K562 (cell line): ENCODE results near the gene DAPK2. TPM values are rescaled to one million over a fixed set of nuclear protein-coding genes. Genes with fewer than 3 reads are reported as not detected.

Experiments
- ATAC-seq: fragments of 200-7000 bp; cut with Tn5 transposase; 3 replicates; pipeline ENCODE4 v1.9.1; 2020; ENCODE audit warnings: moderate library complexity
- BruUV-seq: library from RNA; stranded (reverse); fragments of 400-500 nt; replicated peaks from 2 replicates; lab custom pipeline; 2021; lab: Mats Ljungman, UMichigan
- CTCF ChIA-PET: fragments of 300-600 bp; formaldehyde crosslinking; extraction: SDS; loops from one replicate; lab custom pipeline; 2021; ENCODE audit warnings: low intra/inter-chr PET ratio; lab: Yijun Ruan, JAX
- POLR2A ChIA-PET: fragments of 300-600, 350-650 bp; sonication (Branson Sonifier 250); formaldehyde crosslinking; extraction: SDS; loops from one replicate; lab custom pipeline; 2021; ENCODE audit warnings: antibody characterized with exemption, inconsistent platforms; lab: Yijun Ruan, JAX
- DNase-seq, 4 experiments: peaks; one replicate each; pipeline versions ENCODE4 v3.0.0 to v3.0.0-alpha.2; 2011 to 2018; ENCODE audit warnings: low spot score in 3 of 4, mixed read lengths in 3 of 4; ENCODE audit errors: extremely low read depth in 1 of 4
- FAIRE-seq: peaks from 2 replicates; lab custom pipeline; 2011; peaks lifted over from hg19 to GRCh38; lab: Jason Lieb, UNC
- H2AFZ ChIP-seq: 2 replicates; pipeline ENCODE4 v1.6.0; 2011; ENCODE audit warnings: low read depth, low read length, control low read depth, inconsistent platforms
- H3K27ac ChIP-seq: fragments of 200-600 bp; 3 replicates; pipeline ENCODE4 v1.8.0; 2011; ENCODE audit warnings: low read depth, mild to moderate bottlenecking, control low read depth, inconsistent platforms, low read length, moderate library complexity, mixed read lengths; ENCODE audit errors: extremely low read depth
- H3K27me3 ChIP-seq, 2 experiments: fragments of 300-600 bp in 1 of 2; 2 replicates in 1 of 2; 3 replicates in 1 of 2; pipeline versions ENCODE4 v1.6.0 to v1.8.0; 2011; ENCODE audit warnings: inconsistent platforms in 2 of 2, low read length in 2 of 2, mild to moderate bottlenecking in 1 of 2, mixed read lengths in 1 of 2, moderate library complexity in 1 of 2; ENCODE audit not compliant: control insufficient read depth in 2 of 2, insufficient read depth in 2 of 2
- H3K36me3 ChIP-seq: fragments of 300-600 bp; 3 replicates; pipeline ENCODE4 v1.8.0; 2011; ENCODE audit warnings: mild to moderate bottlenecking, low read length, inconsistent platforms; ENCODE audit not compliant: control insufficient read depth, insufficient read depth
- H3K4me1 ChIP-seq, 2 experiments: fragments of 200-600 bp in 1 of 2; replicated peaks in 1 of 2; 2 replicates in 1 of 2; 3 replicates in 1 of 2; pipeline versions ENCODE4 v1.5.1 to v1.8.0; 2011; ENCODE audit warnings: inconsistent platforms in 2 of 2, low read length in 2 of 2, mild to moderate bottlenecking in 1 of 2, mixed read lengths in 1 of 2, moderate library complexity in 1 of 2; ENCODE audit not compliant: control insufficient read depth in 2 of 2, insufficient read depth in 2 of 2
- H3K4me2 ChIP-seq: 2 replicates; pipeline ENCODE4 v1.6.1; 2011; ENCODE audit warnings: low read length, control low read depth, inconsistent platforms, mixed read lengths; ENCODE audit not compliant: insufficient read depth
- H3K4me3 ChIP-seq: fragments of 200-600 bp; sonication (generic), shearing (Covaris generic); 2 replicates; pipeline ENCODE4 v1.5.1; 2016; ENCODE audit warnings: control low read depth, inconsistent platforms
- H3K79me2 ChIP-seq: fragments of 200-600 bp; 3 replicates; pipeline ENCODE4 v1.8.0; 2011; ENCODE audit warnings: low read length, inconsistent platforms; ENCODE audit not compliant: control insufficient read depth, insufficient read depth
- H3K9ac ChIP-seq, 2 experiments: 2 replicates each; pipeline versions ENCODE4 v1.6.0 to v1.6.1; 2011; ENCODE audit warnings: low read depth in 2 of 2, low read length in 2 of 2, control low read depth in 1 of 2, inconsistent platforms in 1 of 2, mild to moderate bottlenecking in 1 of 2, mixed read lengths in 1 of 2; ENCODE audit not compliant: insufficient read depth in 1 of 2
- H3K9me1 ChIP-seq: one replicate; pipeline ENCODE4 v1.6.0; 2011; ENCODE audit warnings: inconsistent platforms, mild to moderate bottlenecking, low read length, moderate library complexity; ENCODE audit not compliant: control insufficient read depth, insufficient read depth
- H3K9me3 ChIP-seq: replicated peaks from 2 replicates; pipeline ENCODE4 v1.5.1; 2011; ENCODE audit warnings: low read depth, low read length, inconsistent platforms; ENCODE audit not compliant: control insufficient read depth, insufficient read depth
- H4K20me1 ChIP-seq: replicated peaks from 2 replicates; pipeline ENCODE4 v1.6.1; 2011; ENCODE audit warnings: low read length, inconsistent platforms, mixed read lengths; ENCODE audit not compliant: control insufficient read depth, insufficient read depth
- CREBBP ChIP-seq: IDR thresholded peaks from one replicate; pipeline ENCODE4 v1.6.1; 2012; ENCODE audit warnings: low read depth, mild to moderate bottlenecking, control low read depth, inconsistent platforms, low read length
- NR1H2 ChIP-seq: sonication (generic); formaldehyde crosslinking; IDR thresholded peaks from 2 replicates; pipeline ENCODE4 v1.4.0; 2020; ENCODE audit warnings: mild to moderate bottlenecking, missing genetic modification reagents
- ZNF124 ChIP-seq: sonication (generic); formaldehyde crosslinking; IDR thresholded peaks from 2 replicates; pipeline ENCODE4 v1.8.1; 2022; ENCODE audit warnings: missing genetic modification reagents
- ZNF197 ChIP-seq: fragments of 200-800 bp; sonication (Bioruptor generic); IDR thresholded peaks from 2 replicates; pipeline ENCODE4 v1.6.1; 2016; ENCODE audit warnings: low read depth, missing genetic modification characterization, missing compliant biosample characterization
- ZNF263 ChIP-seq: sonication (generic); formaldehyde crosslinking; IDR thresholded peaks from 2 replicates; pipeline ENCODE4 v1.8.0; 2022; ENCODE audit warnings: mild to moderate bottlenecking, missing genetic modification reagents, borderline replicate concordance
- ZNF583 ChIP-seq: fragments of 250-450 bp; sonication (Bioruptor Pico); IDR thresholded peaks from 2 replicates; pipeline ENCODE4 v1.4.0; 2020
- ZNF75A ChIP-seq: fragments of 450-650 bp; formaldehyde crosslinking; IDR thresholded peaks from 2 replicates; pipeline ENCODE4 v1.4.0; 2020; ENCODE audit warnings: mild to moderate bottlenecking
- WGBS: fragments of 100-300 bp; shearing (Covaris generic); methylation state at CpG from one replicate; pipeline ENCODE4 v1.1.6; 2016; ENCODE audit warnings: low coverage, mixed read lengths; ENCODE audit not compliant: insufficient coverage; ENCODE audit errors: missing lambda C conversion rate; 5-methylcytosine and 5-hydroxymethylcytosine counted together
- in situ Hi-C: fragments of 300-500 bp; cut with MboI; formaldehyde crosslinking; loops from 4 replicates; pipeline ENCODE4 v1.15.0; 2018; ENCODE audit warnings: inconsistent platforms, mixed read lengths
- intact Hi-C: fragments of 100-400 bp; cut with micrococcal nuclease; formaldehyde crosslinking; loops from 2 replicates; pipeline ENCODE4 v1.14.2; 2022
- polyA plus RNA-seq, 8 experiments: library from polyadenylated mRNA; depleted of rRNA in 4 of 8; stranded (reverse) in 5 of 8; unstranded in 3 of 8; fragments of >200 nt; fragmentation: Nextera tagmentation in 2 of 8; fragmentation: Illumina TruSeq in 1 of 8; extraction: Ambion mirVana in 2 of 8; extraction: Trizol in 1 of 8; gene quantifications; 2 replicates each; pipeline versions ENCODE4 v1.2.1 to v1.2.3, GENCODE V29; 2011 to 2014; ENCODE audit warnings: inconsistent platforms in 1 of 8, missing spikeins in 1 of 8
- total RNA-seq, 7 experiments: library from RNA; depleted of rRNA in 6 of 7; stranded (reverse); fragments of >200 nt in 6 of 7; fragmentation: Illumina TruSeq in 2 of 7; extraction: Trizol in 2 of 7; gene quantifications; 2 replicates each; pipeline versions ENCODE4 v1.2.1 to v1.2.3, GENCODE V29; 2011 to 2021; ENCODE audit warnings: low replicate concordance in 1 of 7
- TF ChIP-seq, protein P1 (sequence below): fragments of 250-450 bp; sonication (Bioruptor Pico); IDR thresholded peaks from 2 replicates; pipeline ENCODE4 v1.8.0; 2022; ENCODE audit warnings: inconsistent platforms, mild to moderate bottlenecking, moderate library complexity, borderline replicate concordance
- TF ChIP-seq, protein P2 (sequence below): IDR thresholded peaks from 2 replicates; pipeline ENCODE4 v1.6.1; 2012; ENCODE audit warnings: low read depth, low read length, improper control_type of control experiment, borderline replicate concordance
- TF ChIP-seq, protein P3 (sequence below): fragments of 450-650 bp; IDR thresholded peaks from 2 replicates; pipeline ENCODE4 v1.6.1; 2017; ENCODE audit warnings: antibody characterized with exemption, mild to moderate bottlenecking

DAPK2 gene
- total and polyA plus RNA-seq, 9 of the 15 experiments (the other 6 are each of a cell fraction or from before 2014, with no cell fraction given): 0.14 to 5.2 (median 2.2) TPM

DNA sequence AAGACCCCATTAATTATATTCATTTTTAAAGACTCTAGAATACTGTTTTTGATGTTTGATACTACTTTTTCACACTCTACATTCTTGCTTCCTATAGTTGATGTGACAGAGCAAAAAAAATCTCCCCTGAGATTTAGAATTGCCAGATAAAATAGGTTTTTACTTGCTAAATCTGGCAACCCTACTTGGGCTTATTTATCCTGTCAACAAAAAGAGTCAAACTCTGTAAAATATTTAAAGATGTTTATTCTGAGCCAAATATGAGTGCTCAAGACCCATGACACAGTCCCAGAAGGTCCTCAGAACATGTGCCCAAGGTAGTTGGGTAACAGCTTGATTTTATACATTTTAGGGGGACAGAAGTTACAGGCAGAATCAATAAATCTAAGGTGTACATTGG lies 72.3 kb downstream of the DAPK2 start (continued):
- TF ChIP-seq NR1H2 (CRISPR knock-in tag): no peak
- TF ChIP-seq, protein P1, sequence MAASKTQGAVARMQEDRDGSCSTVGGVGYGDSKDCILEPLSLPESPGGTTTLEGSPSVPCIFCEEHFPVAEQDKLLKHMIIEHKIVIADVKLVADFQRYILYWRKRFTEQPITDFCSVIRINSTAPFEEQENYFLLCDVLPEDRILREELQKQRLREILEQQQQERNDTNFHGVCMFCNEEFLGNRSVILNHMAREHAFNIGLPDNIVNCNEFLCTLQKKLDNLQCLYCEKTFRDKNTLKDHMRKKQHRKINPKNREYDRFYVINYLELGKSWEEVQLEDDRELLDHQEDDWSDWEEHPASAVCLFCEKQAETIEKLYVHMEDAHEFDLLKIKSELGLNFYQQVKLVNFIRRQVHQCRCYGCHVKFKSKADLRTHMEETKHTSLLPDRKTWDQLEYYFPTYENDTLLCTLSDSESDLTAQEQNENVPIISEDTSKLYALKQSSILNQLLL (CRISPR knock-in tag): no peak
- no peak for TF ChIP-seq ZNF583 (CRISPR knock-in tag)
- TF ChIP-seq ZNF263: no peak
- TF ChIP-seq ZNF197 (CRISPR knock-in tag): no peak
- TF ChIP-seq ZNF124: no peak
- TF ChIP-seq, all 486 proteins: peak for 0

DNA sequence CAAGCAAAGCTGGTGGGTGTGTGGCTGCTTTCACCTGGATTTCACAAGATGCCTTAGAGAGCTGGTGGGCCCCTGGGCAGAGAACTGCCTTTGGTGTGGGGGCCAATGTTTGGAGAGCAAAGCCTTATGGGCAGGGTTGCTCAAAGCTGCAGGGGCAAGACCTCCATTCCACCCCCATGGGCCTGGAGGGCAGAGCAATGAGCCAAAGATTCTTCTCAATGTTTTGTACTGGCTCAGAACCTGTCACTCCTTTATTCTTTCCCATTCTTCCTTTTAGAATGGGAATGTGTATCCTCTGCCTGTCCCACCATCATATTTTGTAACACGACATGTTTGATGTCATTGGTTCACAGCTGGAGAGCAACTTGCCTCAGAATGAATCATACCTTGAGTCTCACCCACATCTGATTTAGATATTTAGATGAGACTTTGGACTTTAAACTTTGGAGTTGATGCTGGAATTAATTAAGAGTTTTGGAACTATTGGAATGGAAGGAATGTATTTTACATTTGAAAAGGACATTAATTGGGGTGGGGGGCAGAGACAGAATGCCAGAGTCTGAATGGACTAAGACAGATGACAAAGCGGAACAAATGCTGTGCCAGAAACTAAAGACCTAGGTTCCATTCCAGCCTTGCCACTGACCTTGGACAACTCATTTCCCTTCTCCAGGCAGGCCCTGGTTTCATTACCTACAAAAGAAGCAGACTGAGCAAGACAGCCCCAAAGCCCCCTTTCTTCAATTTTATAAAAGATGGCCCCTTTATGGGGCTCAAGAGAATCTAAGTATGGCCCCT lies 72.9 kb downstream of the DAPK2 start:
- ChIA-PET POLR2A (no interaction called here), CTCF (no interaction called here)
- H3K4me1 ChIP-seq: peaks cover 6 to 25% of the 10 kb centered on the region in 2 experiments
- no peak overlapping the region for H3K27ac ChIP-seq
- FAIRE-seq (no peak), ATAC-seq (no peak), DNase-seq (no peak)
- H3K4me3 ChIP-seq: no peak overlapping the region
- no peak overlapping the region for H3K4me2 ChIP-seq
- no peak overlapping the region for H2AFZ ChIP-seq
- H3K27me3 ChIP-seq: no peaks in the 10 kb centered on the region
- H3K9me3 ChIP-seq: no peaks in the 10 kb centered on the region
- no peaks in the 10 kb centered on the region for H4K20me1 ChIP-seq
- no peaks in the 10 kb centered on the region for H3K36me3 ChIP-seq
- H3K79me2 ChIP-seq: no peaks in the 10 kb centered on the region
- 18% methylated on average over 2 of the region's 2 CpGs for WGBS
- BruUV-seq: no TSS peak
- 0 out of 4 replicates have a peak overlapping the region, but pooled peaks of 1 of the 2 experiments have one; percentile 53 for H3K9ac ChIP-seq
- intact Hi-C loops (no loop called here), in situ Hi-C loops (no loop called here)
- no peaks in the 10 kb centered on the region for H3K9me1 ChIP-seq
- TF ChIP-seq CREBBP (no peak), ZNF75A (CRISPR knock-in tag) (no peak)
- TF ChIP-seq, protein P2, sequence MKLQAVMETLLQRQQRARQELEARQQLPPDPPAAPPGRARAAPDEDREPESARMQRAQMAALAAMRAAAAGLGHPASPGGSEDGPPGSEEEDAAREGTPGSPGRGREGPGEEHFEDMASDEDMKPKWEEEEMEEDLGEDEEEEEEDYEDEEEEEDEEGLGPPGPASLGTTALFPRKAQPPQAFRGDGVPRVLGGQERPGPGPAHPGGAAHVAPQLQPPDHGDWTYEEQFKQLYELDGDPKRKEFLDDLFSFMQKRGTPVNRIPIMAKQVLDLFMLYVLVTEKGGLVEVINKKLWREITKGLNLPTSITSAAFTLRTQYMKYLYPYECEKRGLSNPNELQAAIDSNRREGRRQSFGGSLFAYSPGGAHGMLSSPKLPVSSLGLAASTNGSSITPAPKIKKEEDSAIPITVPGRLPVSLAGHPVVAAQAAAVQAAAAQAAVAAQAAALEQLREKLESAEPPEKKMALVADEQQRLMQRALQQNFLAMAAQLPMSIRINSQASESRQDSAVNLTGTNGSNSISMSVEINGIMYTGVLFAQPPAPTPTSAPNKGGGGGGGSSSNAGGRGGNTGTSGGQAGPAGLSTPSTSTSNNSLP: no peak
- TF ChIP-seq, protein P3, sequence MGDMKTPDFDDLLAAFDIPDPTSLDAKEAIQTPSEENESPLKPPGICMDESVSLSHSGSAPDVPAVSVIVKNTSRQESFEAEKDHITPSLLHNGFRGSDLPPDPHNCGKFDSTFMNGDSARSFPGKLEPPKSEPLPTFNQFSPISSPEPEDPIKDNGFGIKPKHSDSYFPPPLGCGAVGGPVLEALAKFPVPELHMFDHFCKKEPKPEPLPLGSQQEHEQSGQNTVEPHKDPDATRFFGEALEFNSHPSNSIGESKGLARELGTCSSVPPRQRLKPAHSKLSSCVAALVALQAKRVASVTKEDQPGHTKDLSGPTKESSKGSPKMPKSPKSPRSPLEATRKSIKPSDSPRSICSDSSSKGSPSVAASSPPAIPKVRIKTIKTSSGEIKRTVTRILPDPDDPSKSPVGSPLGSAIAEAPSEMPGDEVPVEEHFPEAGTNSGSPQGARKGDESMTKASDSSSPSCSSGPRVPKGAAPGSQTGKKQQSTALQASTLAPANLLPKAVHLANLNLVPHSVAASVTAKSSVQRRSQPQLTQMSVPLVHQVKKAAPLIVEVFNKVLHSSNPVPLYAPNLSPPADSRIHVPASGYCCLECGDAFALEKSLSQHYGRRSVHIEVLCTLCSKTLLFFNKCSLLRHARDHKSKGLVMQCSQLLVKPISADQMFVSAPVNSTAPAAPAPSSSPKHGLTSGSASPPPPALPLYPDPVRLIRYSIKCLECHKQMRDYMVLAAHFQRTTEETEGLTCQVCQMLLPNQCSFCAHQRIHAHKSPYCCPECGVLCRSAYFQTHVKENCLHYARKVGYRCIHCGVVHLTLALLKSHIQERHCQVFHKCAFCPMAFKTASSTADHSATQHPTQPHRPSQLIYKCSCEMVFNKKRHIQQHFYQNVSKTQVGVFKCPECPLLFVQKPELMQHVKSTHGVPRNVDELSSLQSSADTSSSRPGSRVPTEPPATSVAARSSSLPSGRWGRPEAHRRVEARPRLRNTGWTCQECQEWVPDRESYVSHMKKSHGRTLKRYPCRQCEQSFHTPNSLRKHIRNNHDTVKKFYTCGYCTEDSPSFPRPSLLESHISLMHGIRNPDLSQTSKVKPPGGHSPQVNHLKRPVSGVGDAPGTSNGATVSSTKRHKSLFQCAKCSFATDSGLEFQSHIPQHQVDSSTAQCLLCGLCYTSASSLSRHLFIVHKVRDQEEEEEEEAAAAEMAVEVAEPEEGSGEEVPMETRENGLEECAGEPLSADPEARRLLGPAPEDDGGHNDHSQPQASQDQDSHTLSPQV: no peak
